ENCODE data around the gene COL13A1.

- no peak for TF ChIP-seq POLR2AphosphoS5 (IDR thresholded peaks at IDR 0.05; ENCODE audit: low read depth, low read length)
- TF ChIP-seq SIN3A (IDR thresholded peaks at IDR 0.05; ENCODE audit: borderline replicate concordance, low read depth, low read length): no peak
These were observed 168.3 kb downstream of the COL13A1 start for GRCh38 chr10:69969977-69970376.

All from SK-N-SH (cell line).